ENCODE measurements around the gene PLOD2.

Gene PLOD2

DNA sequence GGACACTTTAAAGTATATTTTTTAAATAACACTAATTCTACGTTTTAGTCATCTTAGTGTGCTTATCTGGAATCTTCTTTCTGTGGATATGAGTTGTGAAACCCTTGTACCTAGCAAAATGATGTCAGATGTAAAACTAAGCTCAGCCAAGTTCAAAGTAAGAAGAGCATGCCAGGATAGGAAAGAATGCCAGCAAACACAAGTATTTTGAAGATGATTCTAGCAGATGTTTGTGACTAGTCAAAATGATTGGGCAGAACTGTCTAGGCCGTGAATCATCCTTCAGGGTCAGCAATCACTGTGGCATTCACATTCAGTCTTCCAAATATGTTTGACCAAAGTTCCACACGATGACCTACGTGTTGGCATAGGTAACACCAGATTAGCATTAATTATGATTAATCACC is 5.4 kb upstream of the PLOD2 start:
- peak; percentile 60 for DNase-seq (ENCODE audit: low spot score)

- no peak for DNase-seq (ENCODE audit: low spot score)
These were observed 4.9 kb upstream of the PLOD2 start for GRCh38 chr3:146165877-146166276.

- DNase-seq (ENCODE audit: low spot score): no peak
These were observed 4.2 kb upstream of the PLOD2 start for GRCh38 chr3:146164971-146165769.

DNA sequence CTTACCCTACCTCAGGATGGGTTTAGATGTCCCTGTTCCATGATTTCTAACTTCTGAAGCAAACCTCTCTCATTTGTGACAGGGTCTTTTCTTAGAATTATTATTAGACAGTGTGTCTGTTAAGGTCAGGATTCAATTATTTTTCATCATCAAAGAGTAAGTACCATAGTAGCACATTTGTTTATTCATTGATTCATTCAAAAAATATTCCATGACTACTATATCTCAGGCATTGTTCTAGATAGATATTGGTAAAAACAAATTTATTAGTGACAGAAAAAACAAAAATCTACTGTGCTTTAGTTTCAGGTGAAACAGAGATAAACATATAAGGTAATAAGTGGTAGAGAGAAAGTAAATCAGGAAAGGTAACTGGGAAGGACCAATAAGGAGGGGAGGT is 3.5 kb upstream of the PLOD2 start:
- DNase-seq (ENCODE audit: low spot score): no peak

- DNase-seq (ENCODE audit: low spot score): no peak
These were observed 3.1 kb upstream of the PLOD2 start for GRCh38 chr3:146164071-146164470.

DNA sequence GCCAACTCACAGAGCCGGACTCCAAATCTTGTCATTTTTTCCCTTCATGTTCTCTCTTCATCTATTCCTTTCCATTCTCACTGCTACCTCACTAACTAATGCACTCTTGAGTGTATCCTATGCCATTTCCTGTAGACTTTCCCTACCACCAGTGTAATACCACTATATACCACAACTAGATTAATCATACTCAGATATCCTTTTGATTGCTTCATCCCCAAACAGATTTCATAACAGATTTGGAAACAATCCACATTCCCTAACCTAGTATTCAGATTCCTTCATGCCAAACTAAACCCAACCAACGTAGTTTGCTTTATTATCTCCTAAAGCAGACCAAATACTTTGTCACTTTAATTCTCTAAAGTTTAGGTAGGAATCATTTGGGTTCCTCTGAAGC is 2.6 kb upstream of the PLOD2 start:
- DNase-seq (ENCODE audit: low spot score): peak; percentile 57

DNA sequence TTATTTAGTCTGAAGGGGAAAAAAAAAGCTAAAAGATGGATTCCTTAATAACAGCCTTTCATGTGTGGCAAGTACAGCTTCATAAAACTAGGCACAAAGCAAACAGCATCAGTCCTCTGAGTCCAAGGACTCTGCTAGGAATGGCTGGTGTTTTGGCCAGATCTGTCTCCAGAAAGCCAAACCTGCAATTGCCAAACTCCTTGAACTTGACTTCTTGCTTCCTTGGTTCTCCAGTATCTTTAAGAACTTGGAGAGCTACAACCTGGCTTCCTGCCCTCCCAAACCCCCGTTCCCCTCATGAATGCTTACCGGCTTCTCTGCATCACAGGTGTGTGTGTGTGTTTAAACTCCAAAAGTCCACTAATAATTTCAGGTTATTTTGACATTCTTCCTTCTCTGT is 1.6 kb upstream of the PLOD2 start:
- DNase-seq (ENCODE audit: low spot score): no peak

DNA sequence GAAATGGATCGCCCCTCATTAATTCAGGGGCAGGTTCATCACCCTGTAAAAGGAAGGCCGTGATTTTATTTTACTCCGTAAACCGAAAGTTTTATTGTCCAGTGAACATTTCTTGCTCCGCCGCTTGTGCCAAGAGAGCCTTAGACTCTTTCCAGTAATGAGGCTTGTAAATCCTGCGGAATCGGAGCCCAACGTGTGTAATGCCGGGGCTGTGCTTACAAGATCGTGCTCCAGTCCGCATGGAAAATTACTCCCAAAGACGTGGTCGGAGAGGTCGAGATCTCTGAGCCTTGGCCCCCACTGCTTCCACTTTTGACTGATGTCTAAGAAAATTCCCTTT is 649 bp upstream of the PLOD2 start:
- peak; percentile 31 for DNase-seq (ENCODE audit: low spot score)

GRCh38 chr3:146160321-146160963 is 542 bp downstream of the PLOD2 start:
- DNase-seq (ENCODE audit: low spot score): peak; percentile 74

DNA sequence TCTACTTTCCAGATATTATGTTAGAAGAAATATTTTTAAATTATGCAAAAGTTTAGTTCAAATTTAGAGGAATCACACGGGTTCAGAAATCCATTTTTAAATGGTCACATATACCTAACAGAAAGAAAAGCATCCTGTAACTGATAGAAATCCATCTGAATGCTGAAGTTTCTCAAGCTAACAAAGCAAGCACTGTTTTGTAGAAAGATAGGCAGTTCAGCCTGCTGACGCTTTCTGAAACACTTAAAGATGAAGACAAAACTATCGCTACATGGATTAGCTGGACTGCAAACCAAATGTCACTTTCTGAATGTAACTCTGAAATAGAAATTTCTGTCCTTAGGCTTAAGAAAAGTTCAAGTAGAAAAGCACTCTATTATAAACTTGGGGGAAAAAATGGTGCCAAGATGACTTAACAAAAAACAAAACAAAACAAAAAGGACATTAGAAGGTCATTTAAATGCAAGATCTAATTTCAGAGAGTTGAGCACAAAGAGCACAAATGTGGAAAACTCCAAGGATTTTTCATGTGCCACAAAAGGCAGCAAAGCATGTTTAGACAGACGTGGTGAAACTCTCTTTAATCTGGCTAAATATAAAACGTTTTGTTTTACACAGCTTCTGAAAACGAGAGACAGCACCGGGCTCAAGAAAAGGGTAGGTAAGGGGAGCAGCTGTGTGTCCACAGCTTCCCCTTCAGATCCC is 1.2 kb downstream of the PLOD2 start:
- DNase-seq (ENCODE audit: low spot score): no peak

GRCh38 chr3:146159037-146159436 is 1.9 kb downstream of the PLOD2 start:
- DNase-seq (ENCODE audit: low spot score): no peak

DNA sequence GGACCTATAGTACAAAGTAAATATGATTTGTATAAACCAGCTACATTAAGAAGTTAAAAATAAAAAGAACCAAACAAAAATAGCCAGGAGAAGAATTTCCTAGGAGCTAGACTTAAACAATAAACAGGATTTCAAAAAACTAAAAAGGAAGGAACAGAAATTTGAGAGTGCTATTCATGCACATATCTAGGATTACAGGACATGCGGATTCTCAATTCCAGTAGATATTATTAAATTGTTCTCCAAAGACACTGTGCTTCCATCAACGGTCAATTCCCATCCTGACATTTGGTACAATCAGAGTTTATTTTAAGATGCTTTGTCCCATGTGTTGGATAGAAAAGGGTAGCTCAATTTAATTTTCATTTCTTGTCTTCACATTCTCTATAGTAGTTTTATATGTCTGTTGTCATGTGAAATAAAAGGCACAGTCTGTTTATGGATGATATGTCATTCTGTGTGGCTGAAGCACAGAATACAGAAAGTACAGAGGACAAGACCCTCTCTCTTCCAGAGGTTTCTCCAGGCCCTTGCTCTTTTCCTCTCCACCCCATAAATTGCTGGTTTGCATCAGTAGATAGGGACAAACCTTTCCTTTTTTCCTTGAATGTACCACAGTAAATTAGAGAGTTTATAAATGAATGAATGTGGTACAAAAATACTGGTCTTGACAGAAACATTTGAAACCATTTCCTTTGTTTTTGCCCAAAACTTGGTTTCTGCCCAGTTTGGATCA is 3.5 kb downstream of the PLOD2 start:
- no peak for DNase-seq (ENCODE audit: low spot score)

DNA sequence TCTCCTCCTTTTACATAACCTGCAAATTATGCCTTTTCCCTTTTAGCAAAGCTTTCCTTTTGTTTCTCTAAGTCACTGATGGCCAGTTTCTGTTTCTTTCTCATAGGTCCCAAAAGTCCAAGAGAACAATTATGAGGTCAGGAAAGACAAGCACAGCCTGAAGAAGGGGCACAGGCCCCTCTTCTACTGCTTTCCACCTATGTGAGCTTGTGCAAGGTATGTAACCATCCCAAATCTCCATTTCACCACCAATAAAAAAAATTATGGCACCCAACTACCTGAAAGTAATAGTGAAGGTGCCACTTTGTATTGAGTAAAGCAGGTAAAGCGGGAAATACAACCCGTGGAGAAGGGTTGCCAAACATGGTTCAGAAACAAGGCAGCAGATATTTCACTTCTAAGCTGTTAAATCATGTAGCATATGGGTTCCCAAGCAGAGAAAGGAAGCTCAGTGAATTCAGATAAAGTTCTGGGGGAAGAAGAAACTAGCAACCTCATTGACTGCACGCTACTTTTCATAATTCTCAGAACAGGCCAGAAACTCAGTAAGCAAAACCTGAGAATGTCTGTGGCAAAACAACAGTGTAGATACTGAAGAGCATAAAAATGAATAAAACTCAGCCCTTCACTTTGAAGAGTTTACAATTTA is 4.2 kb downstream of the PLOD2 start:
- no peak for DNase-seq (ENCODE audit: low spot score)

DNA sequence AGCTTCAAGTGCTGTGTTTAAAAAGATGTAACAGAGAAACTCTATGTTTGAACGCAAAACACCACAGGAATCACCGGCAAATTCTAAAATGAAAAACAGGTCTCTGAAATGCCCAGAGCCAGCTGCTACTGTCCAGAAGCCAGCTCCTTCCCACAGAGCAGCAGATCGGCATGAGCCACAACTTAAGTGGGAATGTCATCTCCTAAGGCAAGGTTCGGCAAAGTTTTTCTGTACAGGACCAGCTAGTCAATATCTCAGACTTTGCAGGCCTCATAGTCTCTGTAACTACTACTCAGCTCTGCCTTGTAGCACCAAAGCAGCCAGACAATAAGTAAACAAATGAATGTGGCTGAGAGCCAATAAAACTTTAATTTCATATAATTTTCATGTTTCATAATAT is 4.9 kb downstream of the PLOD2 start:
- DNase-seq (ENCODE audit: low spot score): peak; percentile 56

DNA sequence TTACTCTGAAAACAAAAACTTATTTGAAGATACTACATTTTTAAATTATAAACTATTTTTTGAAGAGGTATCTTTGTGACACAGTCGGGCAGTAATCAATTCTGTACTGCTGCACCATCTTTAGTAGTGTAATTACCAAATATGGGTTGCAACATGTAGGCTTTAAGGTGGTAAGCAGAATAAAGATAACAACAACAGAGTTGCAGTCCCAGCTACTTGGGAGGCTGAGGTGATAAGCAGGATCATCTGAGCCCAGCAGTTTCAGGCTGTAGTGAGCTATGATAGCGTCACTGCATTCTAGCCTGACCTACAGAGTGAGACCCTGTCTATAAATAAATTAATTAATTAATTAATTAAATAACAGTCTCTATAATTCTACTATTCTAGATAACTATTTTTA is 6.0 kb downstream of the PLOD2 start:
- no peak for DNase-seq (ENCODE audit: low spot score)

- no peak for DNase-seq (ENCODE audit: low spot score)
These were observed 6.7 kb downstream of the PLOD2 start for GRCh38 chr3:146154316-146154715.

- DNase-seq (ENCODE audit: low spot score): no peak
These were observed 7.6 kb downstream of the PLOD2 start for GRCh38 chr3:146153429-146153828.

GRCh38 chr3:146152834-146153233 is 8.2 kb downstream of the PLOD2 start:
- DNase-seq (ENCODE audit: low spot score): no peak

DNA sequence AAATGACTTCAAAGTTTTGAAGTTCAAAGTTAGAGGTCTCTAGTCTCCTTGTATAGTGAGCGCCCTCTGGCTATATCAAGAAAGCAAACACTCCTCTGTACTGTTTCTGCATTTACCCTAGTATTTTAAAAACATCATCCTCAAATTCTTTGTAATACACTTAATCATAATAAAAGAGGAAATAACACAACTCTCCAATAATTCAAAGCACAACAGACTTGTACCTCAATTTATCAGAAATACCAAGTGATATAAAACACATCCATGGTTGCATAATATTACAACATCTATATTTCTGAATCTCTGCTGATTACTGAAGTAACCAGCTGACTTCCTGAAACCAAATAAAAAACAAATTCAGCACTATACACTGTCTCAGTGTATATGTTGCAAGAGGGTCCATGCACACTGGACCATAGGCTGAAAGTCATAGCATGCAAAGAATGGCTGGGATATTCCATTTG is 12.5 kb downstream of the PLOD2 start:
- DNase-seq (ENCODE audit: low spot score): no peak

- DNase-seq (ENCODE audit: low spot score): no peak
These were observed 15.3 kb downstream of the PLOD2 start for GRCh38 chr3:146145642-146146041.

GRCh38 chr3:146142757-146143156 is 18.2 kb downstream of the PLOD2 start:
- peak; percentile 40 for DNase-seq (ENCODE audit: low spot score)

GRCh38 chr3:146139586-146140110 is 21.3 kb downstream of the PLOD2 start:
- no peak for DNase-seq (ENCODE audit: low spot score)
